HG03060 (cell line): Measurements from ENCODE around the gene ACVR2B.

Source experiments
- ATAC-seq: cut with Tn5 transposase; IDR thresholded peaks from one replicate; pipeline ENCODE4 v1.9.1; 2021; ENCODE audit warnings: low read depth, moderate number of reproducible peaks; ENCODE audit not compliant: unreplicated experiment

Gene ACVR2B

GRCh38 chr3:38457111-38458003 is 3.7 kb downstream of the ACVR2B start:
- no peak for ATAC-seq

GRCh38 chr3:38458796-38459498 is 5.3 kb downstream of the ACVR2B start:
- ATAC-seq: no peak

GRCh38 chr3:38459499-38460048 is 5.9 kb downstream of the ACVR2B start:
- ATAC-seq: no peak

GRCh38 chr3:38460377-38461270 is 6.9 kb downstream of the ACVR2B start:
- no peak for ATAC-seq

- no peak for ATAC-seq
These were observed 12.0 kb downstream of the ACVR2B start for GRCh38 chr3:38465588-38466154.

GRCh38 chr3:38468765-38469164 is 15.1 kb downstream of the ACVR2B start:
- no peak for ATAC-seq

DNA sequence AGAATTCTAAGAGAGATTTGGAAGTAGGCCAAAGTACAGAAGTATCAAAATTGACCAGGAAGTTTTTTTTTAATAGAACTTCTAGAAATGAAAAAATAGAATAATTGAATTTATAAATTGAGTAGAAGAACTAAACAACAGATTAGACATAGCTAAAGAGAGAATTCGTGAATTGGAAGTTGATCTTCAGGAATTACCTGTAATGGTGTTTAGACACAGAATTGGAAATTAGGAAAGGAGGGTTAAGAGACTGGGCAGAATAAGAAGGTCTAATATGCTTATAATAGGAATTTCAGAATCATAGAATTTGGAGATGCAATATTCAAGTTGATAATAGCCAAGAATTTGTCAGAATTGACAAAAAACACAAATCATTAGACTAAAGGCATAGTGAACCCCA is 16.2 kb downstream of the ACVR2B start:
- no peak for ATAC-seq

- ATAC-seq: no peak
These were observed 17.7 kb downstream of the ACVR2B start for GRCh38 chr3:38471260-38471857.

GRCh38 chr3:38472342-38472741 is 18.7 kb downstream of the ACVR2B start:
- ATAC-seq: no peak

- ATAC-seq: no peak
These were observed 19.5 kb downstream of the ACVR2B start for GRCh38 chr3:38473229-38473628.

- ATAC-seq: no peak
These were observed 21.4 kb downstream of the ACVR2B start for GRCh38 chr3:38474928-38475605.

GRCh38 chr3:38475716-38476115 is 22.0 kb downstream of the ACVR2B start:
- no peak for ATAC-seq

- no peak for ATAC-seq
These were observed 22.6 kb downstream of the ACVR2B start for GRCh38 chr3:38476157-38476756.

DNA sequence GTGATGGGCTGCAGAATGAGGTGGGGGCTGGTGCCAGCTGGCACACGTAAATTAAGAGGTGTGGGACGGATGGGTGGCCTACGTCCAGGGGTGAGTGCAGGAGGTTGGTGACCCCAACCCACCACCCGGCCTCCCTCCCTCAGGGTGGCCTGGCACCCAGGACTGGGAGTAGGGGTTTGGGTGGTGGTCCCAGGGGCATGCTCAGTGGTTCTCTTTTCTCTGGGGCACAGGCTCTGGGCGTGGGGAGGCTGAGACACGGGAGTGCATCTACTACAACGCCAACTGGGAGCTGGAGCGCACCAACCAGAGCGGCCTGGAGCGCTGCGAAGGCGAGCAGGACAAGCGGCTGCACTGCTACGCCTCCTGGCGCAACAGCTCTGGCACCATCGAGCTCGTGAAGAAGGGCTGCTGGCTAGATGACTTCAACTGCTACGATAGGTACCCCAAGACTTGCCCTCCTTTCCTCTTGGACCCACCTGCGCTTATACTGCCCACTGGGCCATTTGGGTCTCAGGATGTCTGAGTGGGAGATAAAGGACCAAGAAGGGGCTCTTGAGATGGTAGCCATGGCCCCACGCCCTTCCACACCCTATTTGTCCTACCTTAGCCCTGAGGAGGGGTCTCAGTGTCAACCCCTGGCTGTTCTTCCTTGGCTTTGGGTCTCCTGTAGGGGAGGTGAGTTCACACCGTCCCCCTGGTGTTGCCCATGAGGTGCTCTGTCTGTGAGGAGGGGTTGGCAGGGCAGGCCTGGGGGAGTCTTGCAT is 23.5 kb downstream of the ACVR2B start:
- no peak for ATAC-seq

GRCh38 chr3:38477839-38478450 is 24.3 kb downstream of the ACVR2B start:
- no peak for ATAC-seq

DNA sequence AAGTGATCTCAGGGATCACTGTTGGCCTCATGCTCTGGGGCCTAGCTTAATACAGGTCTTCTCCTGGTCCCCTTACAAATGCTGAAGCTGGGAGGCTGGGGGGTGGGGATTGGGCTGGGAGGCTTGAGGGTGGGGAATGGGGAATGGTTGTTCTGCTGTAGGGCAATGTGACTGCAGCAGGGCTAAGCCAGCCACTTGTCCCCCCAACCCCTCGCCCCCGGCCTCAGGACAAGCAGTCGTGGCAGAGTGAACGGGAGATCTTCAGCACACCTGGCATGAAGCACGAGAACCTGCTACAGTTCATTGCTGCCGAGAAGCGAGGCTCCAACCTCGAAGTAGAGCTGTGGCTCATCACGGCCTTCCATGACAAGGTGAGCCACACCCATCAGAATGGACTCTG is 25.2 kb downstream of the ACVR2B start:
- no peak for ATAC-seq

DNA sequence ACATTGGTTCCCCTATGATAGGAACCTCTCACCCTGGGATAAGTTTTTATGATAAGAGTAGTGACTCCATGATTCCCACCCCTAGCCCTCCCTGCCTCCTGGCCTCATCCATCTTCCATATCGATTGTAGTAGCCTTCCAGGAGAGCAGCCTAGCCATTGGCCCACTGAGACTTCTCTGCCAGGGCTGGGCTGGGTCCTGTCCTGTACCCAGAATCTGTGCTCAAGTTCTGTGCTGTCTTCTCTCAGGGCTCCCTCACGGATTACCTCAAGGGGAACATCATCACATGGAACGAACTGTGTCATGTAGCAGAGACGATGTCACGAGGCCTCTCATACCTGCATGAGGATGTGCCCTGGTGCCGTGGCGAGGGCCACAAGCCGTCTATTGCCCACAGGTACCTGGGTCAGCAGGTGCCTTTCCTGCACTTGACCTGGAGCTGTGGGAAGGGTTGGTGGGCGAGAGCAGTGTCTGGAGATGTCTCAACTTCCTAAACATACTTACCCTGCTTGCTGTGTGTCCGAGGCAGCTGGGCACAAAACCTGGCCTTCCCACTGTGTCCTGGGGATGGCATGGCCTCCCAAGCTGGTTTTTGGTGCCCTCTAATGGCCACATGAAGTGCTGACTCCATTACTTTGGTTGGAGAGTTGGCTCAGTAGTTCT is 25.9 kb downstream of the ACVR2B start:
- no peak for ATAC-seq
